LNCaP clone FGC (cell line): Measurements from ENCODE around the gene SIPA1L2.
A peak's percentile ranks its signal among the peaks of the same experiment; 100 is the strongest.

Experiments
- DNase-seq: peaks from one replicate; pipeline ENCODE4 v3.0.0-alpha.2; 2011; ENCODE audit warnings: low read depth
- H3K4me3 ChIP-seq: 2 replicates; pipeline ENCODE4 v1.5.1; 2011; ENCODE audit warnings: mild to moderate bottlenecking, low read depth, low read length, control low read depth
- CTCF ChIP-seq: IDR thresholded peaks from 2 replicates; pipeline ENCODE4 v1.5.1; 2012; ENCODE audit warnings: mild to moderate bottlenecking; ENCODE audit not compliant: control insufficient read depth, insufficient read depth; ENCODE audit errors: extremely low read depth

SIPA1L2 gene

GRCh38 chr1:232630894-232631195 is 912 bp upstream of the SIPA1L2 start:
- H3K4me3 ChIP-seq: peak overlapping the region; percentile 64
- no peak for TF ChIP-seq CTCF
- no peak for DNase-seq

- DNase-seq: no peak
- no peak for TF ChIP-seq CTCF
- peak overlapping the region; percentile 64 for H3K4me3 ChIP-seq
These were observed 485 bp downstream of the SIPA1L2 start for GRCh38 chr1:232629250-232630046.

GRCh38 chr1:232628335-232629249 is 1.3 kb downstream of the SIPA1L2 start:
- H3K4me3 ChIP-seq: peak overlapping the region; percentile 64
- TF ChIP-seq CTCF: peak; percentile 38
- no peak for DNase-seq

- TF ChIP-seq CTCF: peak; percentile 75
- DNase-seq: peak; percentile 70
- H3K4me3 ChIP-seq: peak overlapping the region; percentile 9; the same call in 1 of the 2 replicates
These were observed 2.1 kb downstream of the SIPA1L2 start for GRCh38 chr1:232627645-232628334.

GRCh38 chr1:232627171-232627570 is 2.8 kb downstream of the SIPA1L2 start:
- no peak overlapping the region for H3K4me3 ChIP-seq
- no peak for DNase-seq
- TF ChIP-seq CTCF: no peak

GRCh38 chr1:232626452-232626851 is 3.5 kb downstream of the SIPA1L2 start:
- DNase-seq: no peak
- no peak for TF ChIP-seq CTCF
- H3K4me3 ChIP-seq: no peak overlapping the region
